CD14-positive monocyte (primary cell): ENCODE measurements around the gene KRTAP5-6. TPM values are rescaled to one million over a fixed set of nuclear protein-coding genes. Genes with fewer than 3 reads are reported as not detected.
A peak's percentile ranks its signal among the peaks of the same experiment; 100 is the strongest.

Experiments
- DNase-seq, 3 donors: peaks; one replicate each; pipeline ENCODE4 v3.0.0-alpha.2; 2011 to 2022
- H2AFZ ChIP-seq: 2 replicates; pipeline ENCODE4 v1.6.0; 2012; ENCODE audit warnings: mild to moderate bottlenecking, low read depth, low read length, inconsistent platforms; ENCODE audit not compliant: insufficient read depth, poor library complexity, severe bottlenecking
- H3K27ac ChIP-seq, 2 donors: 1 replicate in 1 of 2; 2 replicates in 1 of 2; pipeline ENCODE4 v1.5.1; 2012 to 2013; ENCODE audit warnings: low read length in 2 of 2, control low read depth in 1 of 2, inconsistent platforms in 1 of 2, low read depth in 1 of 2, mild to moderate bottlenecking in 1 of 2
- H3K27me3 ChIP-seq, 2 donors: one replicate each; pipeline versions ENCODE4 v1.6.0 to v1.6.1; 2011 to 2013; ENCODE audit warnings: low read length in 2 of 2; ENCODE audit not compliant: control insufficient read depth in 2 of 2, insufficient read depth in 2 of 2
- H3K36me3 ChIP-seq, 2 donors: replicated peaks in 1 of 2; 1 replicate in 1 of 2; 2 replicates in 1 of 2; pipeline versions ENCODE4 v1.5.1 to v1.6.1; 2012 to 2013; ENCODE audit warnings: low read length in 2 of 2, control low read depth in 1 of 2, inconsistent platforms in 1 of 2, mild to moderate bottlenecking in 1 of 2; ENCODE audit not compliant: insufficient read depth in 2 of 2, control insufficient read depth in 1 of 2
- H3K4me1 ChIP-seq, 2 donors: 1 replicate in 1 of 2; 2 replicates in 1 of 2; pipeline versions ENCODE4 v1.5.1 to v1.6.1; 2012 to 2013; ENCODE audit warnings: low read length in 2 of 2, control low read depth in 1 of 2, inconsistent platforms in 1 of 2, mild to moderate bottlenecking in 1 of 2, moderate library complexity in 1 of 2; ENCODE audit not compliant: insufficient read depth in 2 of 2, control insufficient read depth in 1 of 2
- H3K4me2 ChIP-seq: replicated peaks from 2 replicates; pipeline ENCODE3; 2012; ENCODE audit warnings: low read length, moderate library complexity, mild to moderate bottlenecking; ENCODE audit not compliant: poor library complexity, severe bottlenecking; ENCODE audit errors: extremely low read depth
- H3K4me3 ChIP-seq, 3 experiments: fragments of 200-600 bp in 1 of 3; sonication (generic) in 1 of 3; replicated peaks in 1 of 3; 1 replicate in 2 of 3; 2 replicates in 1 of 3; pipeline ENCODE4 v1.5.1; 2011 to 2013; ENCODE audit warnings: low read length in 3 of 3, mild to moderate bottlenecking in 3 of 3, control low read depth in 2 of 3, low read depth in 2 of 3, inconsistent platforms in 1 of 3, moderate library complexity in 1 of 3
- H3K79me2 ChIP-seq: 2 replicates; pipeline ENCODE4 v1.6.0; 2012; ENCODE audit warnings: mild to moderate bottlenecking, control low read depth, inconsistent platforms, low read length, moderate library complexity; ENCODE audit not compliant: insufficient read depth
- H3K9ac ChIP-seq: 2 replicates; pipeline ENCODE4 v1.6.0; 2017; ENCODE audit warnings: low read length, mild to moderate bottlenecking; ENCODE audit not compliant: insufficient read depth, poor library complexity, severe bottlenecking
- H3K9me3 ChIP-seq, 2 donors: replicated peaks in 1 of 2; 1 replicate in 1 of 2; 2 replicates in 1 of 2; pipeline versions ENCODE4 v1.5.1 to v1.6.1; 2012 to 2013; ENCODE audit warnings: low read length in 2 of 2, control low read depth in 1 of 2; ENCODE audit not compliant: control insufficient read depth in 1 of 2, insufficient read depth in 1 of 2
- H4K20me1 ChIP-seq: 2 replicates; pipeline ENCODE4 v1.6.0; 2012; ENCODE audit warnings: mild to moderate bottlenecking, low read length, control low read depth, moderate library complexity; ENCODE audit not compliant: insufficient read depth
- H3K27ac Mint-ChIP-seq, 7 donors: one replicate each; pipeline ENCODE4 v1.8.0; 2020; ENCODE audit warnings: mild to moderate bottlenecking in 7 of 7, mixed read lengths in 7 of 7, moderate library complexity in 6 of 7, inconsistent platforms in 2 of 7
- H3K27me3 Mint-ChIP-seq, 3 donors: one replicate each; pipeline ENCODE4 v1.8.0; 2021 to 2022; ENCODE audit warnings: low read depth in 3 of 3, mild to moderate bottlenecking in 3 of 3, mixed read lengths in 3 of 3, moderate library complexity in 3 of 3, inconsistent platforms in 1 of 3
- H3K36me3 Mint-ChIP-seq, 2 donors: one replicate each; pipeline ENCODE4 v1.8.0; 2020; ENCODE audit warnings: mixed read lengths in 2 of 2, inconsistent platforms in 1 of 2, mild to moderate bottlenecking in 1 of 2
- H3K4me1 Mint-ChIP-seq: one replicate; pipeline ENCODE4 v1.8.0; 2020; ENCODE audit warnings: mild to moderate bottlenecking, mixed read lengths
- H3K4me3 Mint-ChIP-seq, 2 donors: one replicate each; pipeline ENCODE4 v1.8.0; 2020; ENCODE audit warnings: mild to moderate bottlenecking in 2 of 2, mixed read lengths in 2 of 2, moderate library complexity in 1 of 2
- H3K9me3 Mint-ChIP-seq, 7 donors: one replicate each; pipeline ENCODE4 v1.8.0; 2020 to 2022; ENCODE audit warnings: mixed read lengths in 7 of 7, mild to moderate bottlenecking in 6 of 7, moderate library complexity in 6 of 7, inconsistent platforms in 2 of 7
- CTCF ChIP-seq: fragments of 200-600 bp; IDR thresholded peaks from one replicate; pipeline ENCODE4 v1.8.0; 2022; ENCODE audit warnings: antibody characterized with exemption, mild to moderate bottlenecking
- WGBS: methylation state at CpG from one replicate; pipeline ENCODE4 v1.1.5; 2013; ENCODE audit warnings: missing lambda C conversion rate; ENCODE audit not compliant: insufficient coverage; 5-methylcytosine and 5-hydroxymethylcytosine counted together
- intact Hi-C, 2 donors: fragments of 100-400 bp; cut with micrococcal nuclease; formaldehyde crosslinking; loops; one replicate each; pipeline versions ENCODE4 v1.15.0 to v1.15.1; 2023
- polyA plus RNA-seq, 3 donors: library from polyadenylated mRNA; depleted of rRNA in 1 of 3; unstranded in 2 of 3; stranded (reverse) in 1 of 3; fragments of 300-500 nt in 2 of 3; fragments of >200 nt in 1 of 3; fragmentation: Illumina TruSeq in 2 of 3; gene quantifications; 1 replicate in 2 of 3; 2 replicates in 1 of 3; pipeline ENCODE4 v1.2.3, GENCODE V29; 2012 to 2021

Gene KRTAP5-6
- polyA plus RNA-seq, 3 donors = not detected

DNA sequence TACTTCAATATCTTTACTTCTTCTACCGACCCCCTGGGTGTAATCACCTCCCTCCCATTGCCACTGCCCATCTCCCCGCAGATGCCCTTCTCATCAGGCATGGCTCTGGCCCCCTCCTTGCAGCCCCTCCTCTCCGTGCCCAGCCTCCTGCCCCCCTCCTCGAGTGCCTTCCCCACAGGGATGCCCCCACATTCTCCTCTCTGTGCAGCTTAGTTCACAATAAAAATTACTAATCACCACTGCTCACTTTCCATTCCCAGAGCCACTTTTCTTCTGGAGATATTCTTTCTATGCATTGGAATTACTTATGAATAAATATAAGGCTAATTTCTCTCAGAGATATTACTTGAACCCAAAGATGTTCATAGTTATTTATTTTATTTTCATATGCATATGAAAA, 31.3 kb downstream of the KRTAP5-6 start:
- peaks cover 13% of the 10 kb centered on the region for H3K4me1 Mint-ChIP-seq
- TF ChIP-seq CTCF = no peak
- no peak overlapping the region for H2AFZ ChIP-seq
- DNase-seq = no peak
- no peaks in the 10 kb centered on the region for H3K9me3 ChIP-seq
- intact Hi-C loops = no loop called here
- no peaks in the 10 kb centered on the region for H3K79me2 ChIP-seq
- H3K9ac ChIP-seq = no peak overlapping the region
- H4K20me1 ChIP-seq = no peaks in the 10 kb centered on the region
- no peaks in the 10 kb centered on the region for H3K36me3 Mint-ChIP-seq
- no peaks in the 10 kb centered on the region for H3K36me3 ChIP-seq
- H3K27me3 Mint-ChIP-seq = peaks cover 29 to 61% (median 48%) of the 10 kb centered on the region in 3 donors
- peak overlapping the region in 1 of 2 donors; percentile 72 for H3K4me3 Mint-ChIP-seq
- no peak overlapping the region for H3K27ac Mint-ChIP-seq
- no peak overlapping the region for H3K27ac ChIP-seq
- 95% methylated on average over 2 of the region's 4 CpGs for WGBS
- H3K4me3 ChIP-seq = no peak overlapping the region
- H3K9me3 Mint-ChIP-seq = peaks cover 0 to 9% (median 0%) of the 10 kb centered on the region in 7 donors
- H3K4me2 ChIP-seq = no peak overlapping the region
- peaks cover 12 to 46% of the 10 kb centered on the region in 2 donors for H3K27me3 ChIP-seq
- H3K4me1 ChIP-seq = peaks cover 8 to 12% of the 10 kb centered on the region in 2 donors

DNA sequence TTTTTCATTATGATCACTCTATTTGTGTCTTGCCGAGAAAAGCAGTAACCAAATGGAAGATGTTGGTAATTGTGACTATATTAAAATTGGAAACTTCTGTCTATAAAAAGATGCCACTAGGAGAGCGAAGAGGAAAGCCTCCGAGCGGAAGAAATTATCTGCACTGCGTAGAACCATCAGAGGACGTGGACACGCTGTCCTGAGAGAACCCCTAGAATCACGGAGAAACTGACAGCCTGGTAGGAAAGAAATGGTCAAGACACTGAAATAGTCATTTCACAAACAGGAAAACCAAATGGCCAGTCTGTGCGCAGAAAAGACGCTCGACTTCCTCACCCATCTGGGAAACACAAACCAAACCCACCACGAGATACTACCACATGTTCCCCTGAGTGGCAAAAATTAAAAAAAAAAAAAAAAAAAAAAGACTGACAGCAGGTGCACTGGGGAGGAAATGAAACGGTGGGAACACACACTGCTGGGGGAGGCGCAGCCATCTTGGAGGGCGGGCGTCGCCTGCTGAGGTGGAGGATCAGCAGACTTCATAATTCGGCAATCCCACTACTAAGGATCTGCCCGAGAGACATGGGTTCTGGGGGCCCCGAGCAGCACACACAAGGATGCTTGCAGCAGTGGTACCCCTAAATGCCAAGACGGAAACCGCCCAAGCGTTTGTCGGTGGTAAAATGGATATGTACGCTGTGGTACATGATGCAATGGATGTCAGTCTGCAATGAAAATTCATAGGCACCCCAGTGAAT, 32.1 kb downstream of the KRTAP5-6 start:
- Histone ChIP-seq H3K27ac (no peak overlapping the region), H3K9me3 (no peaks in the 10 kb centered on the region), H3K36me3 (no peaks in the 10 kb centered on the region), H3K9ac (no peak overlapping the region), H2AFZ (no peak overlapping the region), H4K20me1 (no peaks in the 10 kb centered on the region), H3K4me1 (peaks cover 8 to 13% of the 10 kb centered on the region in 2 donors), H3K27me3 (peaks cover 12 to 54% of the 10 kb centered on the region in 2 donors), H3K4me3 (peak overlapping the region in 1 of 3 experiments; percentile 39), H3K79me2 (no peaks in the 10 kb centered on the region), H3K4me2 (peak overlapping the region; percentile 41)
- Mint-ChIP-seq H3K27ac (no peak overlapping the region), H3K4me1 (peaks cover 16% of the 10 kb centered on the region), H3K36me3 (no peaks in the 10 kb centered on the region), H3K27me3 (peaks cover 37 to 67% (median 55%) of the 10 kb centered on the region in 3 donors), H3K4me3 (peak overlapping the region; percentile 7 to 68), H3K9me3 (peaks cover 0 to 9% (median 0%) of the 10 kb centered on the region in 7 donors)
- intact Hi-C loops = no loop called here
- no peak for DNase-seq
- no peak for TF ChIP-seq CTCF
- WGBS = 34% methylated on average over 14 of the region's 25 CpGs
